WI38 (cell line): Measurements from ENCODE around the gene IRGC.

Source experiments
- H3K4me3 ChIP-seq: 2 replicates; pipeline ENCODE4 v1.5.1; 2011; ENCODE audit warnings: low read depth, mild to moderate bottlenecking, control low read depth, low read length
- CTCF ChIP-seq: IDR thresholded peaks from 2 replicates; pipeline ENCODE4 v1.5.1; 2012; ENCODE audit warnings: low read depth, mild to moderate bottlenecking, control low read depth, low read length

IRGC gene

GRCh38 chr19:43725468-43725867 lies 9.6 kb downstream of the IRGC start:
- H3K4me3 ChIP-seq, result no peak overlapping the region
- TF ChIP-seq CTCF, result no peak

- TF ChIP-seq CTCF, result no peak
Observed at GRCh38 chr19:43726736-43727592, 11.1 kb downstream of the IRGC start.

GRCh38 chr19:43727593-43727853 lies 11.6 kb downstream of the IRGC start:
- no peak for TF ChIP-seq CTCF
- H3K4me3 ChIP-seq, result no peak overlapping the region

More at GRCh38 chr19:43726736-43727592, 11.1 kb downstream of the IRGC start:
- no peak overlapping the region for H3K4me3 ChIP-seq

- TF ChIP-seq CTCF, result no peak
- no peak overlapping the region for H3K4me3 ChIP-seq
Observed at GRCh38 chr19:43729919-43730318, 14.0 kb downstream of the IRGC start.

- no peak for TF ChIP-seq CTCF
- no peak overlapping the region for H3K4me3 ChIP-seq
Observed at GRCh38 chr19:43731346-43731745, 15.5 kb downstream of the IRGC start.

GRCh38 chr19:43731846-43732245 lies 16.0 kb downstream of the IRGC start:
- no peak for TF ChIP-seq CTCF
- H3K4me3 ChIP-seq, result no peak overlapping the region

GRCh38 chr19:43735013-43735412 lies 19.1 kb downstream of the IRGC start:
- no peak overlapping the region for H3K4me3 ChIP-seq
- TF ChIP-seq CTCF, result no peak
